CD14-positive monocyte (primary cell): Measurements from ENCODE around the gene STING1. TPM values are rescaled to one million over a fixed set of nuclear protein-coding genes. Genes with fewer than 3 reads are reported as not detected.

Experiments used
- DNase-seq, 3 donors: peaks; one replicate each; pipeline ENCODE4 v3.0.0-alpha.2; 2011 to 2022
- H2AFZ ChIP-seq: 2 replicates; pipeline ENCODE4 v1.6.0; 2012; ENCODE audit warnings: mild to moderate bottlenecking, low read depth, low read length, inconsistent platforms; ENCODE audit not compliant: insufficient read depth, poor library complexity, severe bottlenecking
- H3K27ac ChIP-seq, 2 donors: 1 replicate in 1 of 2; 2 replicates in 1 of 2; pipeline ENCODE4 v1.5.1; 2012 to 2013; ENCODE audit warnings: low read length in 2 of 2, control low read depth in 1 of 2, inconsistent platforms in 1 of 2, low read depth in 1 of 2, mild to moderate bottlenecking in 1 of 2
- H3K27me3 ChIP-seq, 2 donors: one replicate each; pipeline versions ENCODE4 v1.6.0 to v1.6.1; 2011 to 2013; ENCODE audit warnings: low read length in 2 of 2; ENCODE audit not compliant: control insufficient read depth in 2 of 2, insufficient read depth in 2 of 2
- H3K36me3 ChIP-seq, 2 donors: replicated peaks in 1 of 2; 1 replicate in 1 of 2; 2 replicates in 1 of 2; pipeline versions ENCODE4 v1.5.1 to v1.6.1; 2012 to 2013; ENCODE audit warnings: low read length in 2 of 2, control low read depth in 1 of 2, inconsistent platforms in 1 of 2, mild to moderate bottlenecking in 1 of 2; ENCODE audit not compliant: insufficient read depth in 2 of 2, control insufficient read depth in 1 of 2
- H3K4me1 ChIP-seq, 2 donors: 1 replicate in 1 of 2; 2 replicates in 1 of 2; pipeline versions ENCODE4 v1.5.1 to v1.6.1; 2012 to 2013; ENCODE audit warnings: low read length in 2 of 2, control low read depth in 1 of 2, inconsistent platforms in 1 of 2, mild to moderate bottlenecking in 1 of 2, moderate library complexity in 1 of 2; ENCODE audit not compliant: insufficient read depth in 2 of 2, control insufficient read depth in 1 of 2
- H3K4me2 ChIP-seq: replicated peaks from 2 replicates; pipeline ENCODE3; 2012; ENCODE audit warnings: low read length, moderate library complexity, mild to moderate bottlenecking; ENCODE audit not compliant: poor library complexity, severe bottlenecking; ENCODE audit errors: extremely low read depth
- H3K4me3 ChIP-seq, 3 experiments: fragments of 200-600 bp in 1 of 3; sonication (generic) in 1 of 3; replicated peaks in 1 of 3; 1 replicate in 2 of 3; 2 replicates in 1 of 3; pipeline ENCODE4 v1.5.1; 2011 to 2013; ENCODE audit warnings: low read length in 3 of 3, mild to moderate bottlenecking in 3 of 3, control low read depth in 2 of 3, low read depth in 2 of 3, inconsistent platforms in 1 of 3, moderate library complexity in 1 of 3
- H3K79me2 ChIP-seq: 2 replicates; pipeline ENCODE4 v1.6.0; 2012; ENCODE audit warnings: mild to moderate bottlenecking, control low read depth, inconsistent platforms, low read length, moderate library complexity; ENCODE audit not compliant: insufficient read depth
- H3K9ac ChIP-seq: 2 replicates; pipeline ENCODE4 v1.6.0; 2017; ENCODE audit warnings: low read length, mild to moderate bottlenecking; ENCODE audit not compliant: insufficient read depth, poor library complexity, severe bottlenecking
- H3K9me3 ChIP-seq, 2 donors: replicated peaks in 1 of 2; 1 replicate in 1 of 2; 2 replicates in 1 of 2; pipeline versions ENCODE4 v1.5.1 to v1.6.1; 2012 to 2013; ENCODE audit warnings: low read length in 2 of 2, control low read depth in 1 of 2; ENCODE audit not compliant: control insufficient read depth in 1 of 2, insufficient read depth in 1 of 2
- H4K20me1 ChIP-seq: 2 replicates; pipeline ENCODE4 v1.6.0; 2012; ENCODE audit warnings: mild to moderate bottlenecking, low read length, control low read depth, moderate library complexity; ENCODE audit not compliant: insufficient read depth
- H3K27ac Mint-ChIP-seq, 7 donors: one replicate each; pipeline ENCODE4 v1.8.0; 2020; ENCODE audit warnings: mild to moderate bottlenecking in 7 of 7, mixed read lengths in 7 of 7, moderate library complexity in 6 of 7, inconsistent platforms in 2 of 7
- H3K27me3 Mint-ChIP-seq, 3 donors: one replicate each; pipeline ENCODE4 v1.8.0; 2021 to 2022; ENCODE audit warnings: low read depth in 3 of 3, mild to moderate bottlenecking in 3 of 3, mixed read lengths in 3 of 3, moderate library complexity in 3 of 3, inconsistent platforms in 1 of 3
- H3K36me3 Mint-ChIP-seq, 2 donors: one replicate each; pipeline ENCODE4 v1.8.0; 2020; ENCODE audit warnings: mixed read lengths in 2 of 2, inconsistent platforms in 1 of 2, mild to moderate bottlenecking in 1 of 2
- H3K4me1 Mint-ChIP-seq: one replicate; pipeline ENCODE4 v1.8.0; 2020; ENCODE audit warnings: mild to moderate bottlenecking, mixed read lengths
- H3K4me3 Mint-ChIP-seq, 2 donors: one replicate each; pipeline ENCODE4 v1.8.0; 2020; ENCODE audit warnings: mild to moderate bottlenecking in 2 of 2, mixed read lengths in 2 of 2, moderate library complexity in 1 of 2
- H3K9me3 Mint-ChIP-seq, 7 donors: one replicate each; pipeline ENCODE4 v1.8.0; 2020 to 2022; ENCODE audit warnings: mixed read lengths in 7 of 7, mild to moderate bottlenecking in 6 of 7, moderate library complexity in 6 of 7, inconsistent platforms in 2 of 7
- WGBS: methylation state at CpG from one replicate; pipeline ENCODE4 v1.1.5; 2013; ENCODE audit warnings: missing lambda C conversion rate; ENCODE audit not compliant: insufficient coverage; 5-methylcytosine and 5-hydroxymethylcytosine counted together
- intact Hi-C, 2 donors: fragments of 100-400 bp; cut with micrococcal nuclease; formaldehyde crosslinking; loops; one replicate each; pipeline versions ENCODE4 v1.15.0 to v1.15.1; 2023
- polyA plus RNA-seq, 3 donors: library from polyadenylated mRNA; depleted of rRNA in 1 of 3; unstranded in 2 of 3; stranded (reverse) in 1 of 3; fragments of 300-500 nt in 2 of 3; fragments of >200 nt in 1 of 3; fragmentation: Illumina TruSeq in 2 of 3; gene quantifications; 1 replicate in 2 of 3; 2 replicates in 1 of 3; pipeline ENCODE4 v1.2.3, GENCODE V29; 2012 to 2021
- TF ChIP-seq, protein P1 (sequence below): fragments of 200-600 bp; IDR thresholded peaks from one replicate; pipeline ENCODE4 v1.8.0; 2022; ENCODE audit warnings: antibody characterized with exemption, mild to moderate bottlenecking

Gene STING1
- polyA plus RNA-seq, 3 donors = 83.7 to 225 (median 115) TPM

DNA sequence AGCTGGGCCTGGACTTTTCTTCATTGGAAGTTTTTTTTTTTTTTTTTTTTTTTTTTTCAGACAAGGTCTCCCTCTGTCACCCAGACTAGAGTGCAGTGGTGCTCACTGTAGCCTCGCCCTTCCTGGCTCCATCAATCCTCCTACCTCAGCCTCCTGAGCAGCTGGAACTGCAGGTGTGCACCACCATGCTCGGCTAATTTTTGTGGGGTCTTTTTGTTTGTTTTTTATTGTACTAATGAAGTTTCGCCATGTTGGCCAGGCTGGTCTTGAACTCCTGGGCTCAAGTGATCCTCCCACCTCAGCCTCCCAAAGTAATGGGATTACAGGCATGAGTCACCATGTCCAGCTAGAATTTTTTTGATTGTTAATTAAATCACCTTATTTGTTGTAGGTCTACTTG is 46.9 kb downstream of the STING1 start:
- Histone ChIP-seq H2AFZ (no peak overlapping the region), H3K27me3 (no peaks in the 10 kb centered on the region), H3K9ac (no peak overlapping the region), H4K20me1 (no peaks in the 10 kb centered on the region), H3K4me2 (no peak overlapping the region), H3K27ac (no peak overlapping the region), H3K36me3 (no peaks in the 10 kb centered on the region), H3K79me2 (no peaks in the 10 kb centered on the region), H3K9me3 (no peaks in the 10 kb centered on the region), H3K4me1 (peaks cover 9 to 13% of the 10 kb centered on the region in 2 donors), H3K4me3 (no peak overlapping the region)
- Mint-ChIP-seq H3K9me3 (no peaks in the 10 kb centered on the region), H3K27me3 (no peaks in the 10 kb centered on the region), H3K36me3 (peaks cover 0 to 2% of the 10 kb centered on the region in 2 donors), H3K4me1 (peaks cover 13% of the 10 kb centered on the region), H3K27ac (no peak overlapping the region), H3K4me3 (no peak overlapping the region)
- TF ChIP-seq, protein P1, sequence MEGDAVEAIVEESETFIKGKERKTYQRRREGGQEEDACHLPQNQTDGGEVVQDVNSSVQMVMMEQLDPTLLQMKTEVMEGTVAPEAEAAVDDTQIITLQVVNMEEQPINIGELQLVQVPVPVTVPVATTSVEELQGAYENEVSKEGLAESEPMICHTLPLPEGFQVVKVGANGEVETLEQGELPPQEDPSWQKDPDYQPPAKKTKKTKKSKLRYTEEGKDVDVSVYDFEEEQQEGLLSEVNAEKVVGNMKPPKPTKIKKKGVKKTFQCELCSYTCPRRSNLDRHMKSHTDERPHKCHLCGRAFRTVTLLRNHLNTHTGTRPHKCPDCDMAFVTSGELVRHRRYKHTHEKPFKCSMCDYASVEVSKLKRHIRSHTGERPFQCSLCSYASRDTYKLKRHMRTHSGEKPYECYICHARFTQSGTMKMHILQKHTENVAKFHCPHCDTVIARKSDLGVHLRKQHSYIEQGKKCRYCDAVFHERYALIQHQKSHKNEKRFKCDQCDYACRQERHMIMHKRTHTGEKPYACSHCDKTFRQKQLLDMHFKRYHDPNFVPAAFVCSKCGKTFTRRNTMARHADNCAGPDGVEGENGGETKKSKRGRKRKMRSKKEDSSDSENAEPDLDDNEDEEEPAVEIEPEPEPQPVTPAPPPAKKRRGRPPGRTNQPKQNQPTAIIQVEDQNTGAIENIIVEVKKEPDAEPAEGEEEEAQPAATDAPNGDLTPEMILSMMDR = no peak
- no peak for DNase-seq
- intact Hi-C loops = no loop called here
- WGBS = no CpG with 5 or more reads among the region's 3 CpGs

DNA sequence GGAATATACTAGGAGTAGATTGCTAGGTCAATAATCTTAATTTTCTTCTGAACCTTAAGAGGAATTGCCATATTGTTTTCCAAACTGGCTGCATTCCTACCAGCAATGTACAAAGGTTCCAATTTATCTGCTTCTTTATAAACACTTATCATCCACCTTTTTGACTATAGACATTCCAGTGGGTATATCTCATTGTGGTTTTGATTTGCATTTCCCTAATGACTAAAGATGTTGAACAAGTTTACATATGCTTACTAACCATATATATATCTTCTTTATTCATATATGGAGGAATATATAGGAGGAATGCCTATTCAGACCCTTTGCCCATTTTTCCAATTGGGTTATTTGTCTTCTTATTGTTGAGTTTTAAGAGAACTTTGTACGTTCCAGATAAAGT is 50.9 kb downstream of the STING1 start:
- Histone ChIP-seq H3K4me3 (no peak overlapping the region), H3K4me2 (no peak overlapping the region), H3K9ac (no peak overlapping the region), H3K9me3 (no peaks in the 10 kb centered on the region), H3K4me1 (no peaks in the 10 kb centered on the region), H3K27me3 (no peaks in the 10 kb centered on the region), H3K36me3 (no peaks in the 10 kb centered on the region), H3K27ac (no peak overlapping the region), H3K79me2 (no peaks in the 10 kb centered on the region), H4K20me1 (no peaks in the 10 kb centered on the region), H2AFZ (no peak overlapping the region)
- no peaks in the 10 kb centered on the region for H3K9me3 Mint-ChIP-seq
- no peak overlapping the region for H3K4me3 Mint-ChIP-seq
- no peaks in the 10 kb centered on the region for H3K27me3 Mint-ChIP-seq
- intact Hi-C loops = no loop called here
- TF ChIP-seq, protein P1 = no peak
- no peak for DNase-seq
- no peaks in the 10 kb centered on the region for H3K4me1 Mint-ChIP-seq
- peaks cover 0 to 4% of the 10 kb centered on the region in 2 donors for H3K36me3 Mint-ChIP-seq
- H3K27ac Mint-ChIP-seq = no peak overlapping the region
- no CpG with 5 or more reads among the region's 1 CpG for WGBS
